Lung (tissue), 12 donors: ENCODE measurements around the gene DOCK10. TPM values are rescaled to one million over a fixed set of nuclear protein-coding genes. Genes with fewer than 3 reads are reported as not detected.

Experiments
- ATAC-seq: fragments of 200-7000 bp; cut with Tn5 transposase; one replicate; pipeline ENCODE4 v1.9.1; 2020; ENCODE audit warnings: moderate number of reproducible peaks; ENCODE audit not compliant: insufficient read depth, low FRiP score
- DNase-seq, 3 donors: peaks; one replicate each; pipeline ENCODE4 v3.0.0-alpha.2; 2013 to 2017
- H3K27ac ChIP-seq, 2 donors: one replicate each; pipeline ENCODE4 v1.5.1; 2013; ENCODE audit warnings: mild to moderate bottlenecking in 2 of 2, moderate library complexity in 2 of 2, control low read depth in 1 of 2, inconsistent platforms in 1 of 2, low read depth in 1 of 2, low read length in 1 of 2
- H3K27me3 ChIP-seq, 3 donors: one replicate each; pipeline ENCODE4 v1.5.1; 2013; ENCODE audit warnings: low read length in 2 of 3; ENCODE audit not compliant: control insufficient read depth in 3 of 3, insufficient read depth in 3 of 3
- H3K36me3 ChIP-seq, 4 donors: one replicate each; pipeline ENCODE4 v1.5.1; 2013; ENCODE audit warnings: low read length in 4 of 4, mild to moderate bottlenecking in 1 of 4, moderate library complexity in 1 of 4; ENCODE audit not compliant: control insufficient read depth in 4 of 4, insufficient read depth in 4 of 4
- H3K4me1 ChIP-seq, 5 donors: one replicate each; pipeline ENCODE4 v1.5.1; 2013; ENCODE audit warnings: low read length in 5 of 5, mild to moderate bottlenecking in 2 of 5, moderate library complexity in 1 of 5; ENCODE audit not compliant: control insufficient read depth in 5 of 5, insufficient read depth in 5 of 5
- H3K4me3 ChIP-seq: one replicate; pipeline ENCODE4 v1.5.1; 2013; ENCODE audit warnings: mild to moderate bottlenecking, control low read depth, moderate library complexity
- H3K9ac ChIP-seq, 2 donors: one replicate each; pipeline ENCODE4 v1.5.1; 2013; ENCODE audit warnings: low read length in 2 of 2, control low read depth in 1 of 2; ENCODE audit not compliant: insufficient read depth in 1 of 2
- H3K9me3 ChIP-seq, 4 donors: one replicate each; pipeline ENCODE4 v1.5.1; 2013; ENCODE audit warnings: low read length in 3 of 4, mild to moderate bottlenecking in 1 of 4, moderate library complexity in 1 of 4; ENCODE audit not compliant: control insufficient read depth in 4 of 4, insufficient read depth in 3 of 4
- WGBS, 2 donors: extraction: QIAGEN DNeasy Blood & Tissue Kit; methylation state at CpG; one replicate each; pipeline ENCODE4 v1.1.7; 2013; 5-methylcytosine and 5-hydroxymethylcytosine counted together
- polyA plus RNA-seq, 2 donors: library from polyadenylated mRNA; stranded (reverse); fragments of 200-250 nt; gene quantifications; one replicate each; pipeline ENCODE4 v1.2.1, GENCODE V29; 2013
- total RNA-seq, 2 donors: library from RNA; depleted of rRNA in 1 of 2; stranded (reverse); fragments of >200 nt in 1 of 2; gene quantifications; one replicate each; pipeline ENCODE4 v1.2.1, GENCODE V29; 2014 to 2021
- TF ChIP-seq, protein P1 (sequence below): IDR thresholded peaks from 2 replicates; pipeline ENCODE4 v1.5.1; 2012; ENCODE audit warnings: mild to moderate bottlenecking; ENCODE audit errors: control extremely low read depth, extremely low read depth
- donor health status: control.
- donor health status: control.
- donor health status: Bipolar disorder and iron deficiency.
- donor health status: healthy.
- donor health status: DM: yes; HTN: yes; CAD: no.

DOCK10 gene
- total and polyA plus RNA-seq, 4 donors = 3.1 to 39.8 (median 18.0) TPM

DNA sequence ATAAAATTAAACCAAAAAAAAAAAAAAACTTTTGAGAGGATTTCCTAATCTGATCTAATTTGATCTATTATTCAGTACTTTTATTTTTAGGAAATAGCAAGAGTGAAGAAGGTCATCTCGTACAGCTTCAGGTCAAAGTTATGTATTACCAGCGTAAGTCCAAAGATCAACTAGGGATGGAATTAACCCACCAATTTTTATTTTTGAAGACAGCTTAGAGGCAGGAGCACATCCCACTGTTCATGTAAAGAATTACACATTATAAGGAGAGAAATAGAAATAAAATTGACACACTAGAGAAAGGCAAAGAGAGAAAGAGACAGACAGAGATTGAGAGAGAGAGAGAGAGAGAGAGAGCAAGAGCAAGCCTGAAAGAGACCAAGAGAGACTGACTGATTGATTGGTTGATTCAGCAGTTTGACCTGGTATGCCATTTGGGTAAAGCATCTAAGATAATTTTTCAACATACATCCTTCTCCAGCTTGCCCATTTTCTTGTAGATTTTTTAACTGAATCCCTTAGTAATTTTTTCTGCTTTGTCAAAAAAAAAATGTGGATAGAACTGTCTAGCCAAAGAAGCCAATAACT is 25.1 kb downstream of the DOCK10 start:
- DNase-seq = no peak
- ATAC-seq = no peak
- WGBS, 2 donors = 67 to 92% methylated on average over 2 of the region's 2 CpGs
- Histone ChIP-seq H3K27ac (no peak overlapping the region), H3K36me3 (no peaks in the 10 kb centered on the region), H3K27me3 (no peaks in the 10 kb centered on the region), H3K4me3 (no peak overlapping the region), H3K4me1 (no peaks in the 10 kb centered on the region), H3K9me3 (no peaks in the 10 kb centered on the region), H3K9ac (no peak overlapping the region)
- TF ChIP-seq, protein P1, sequence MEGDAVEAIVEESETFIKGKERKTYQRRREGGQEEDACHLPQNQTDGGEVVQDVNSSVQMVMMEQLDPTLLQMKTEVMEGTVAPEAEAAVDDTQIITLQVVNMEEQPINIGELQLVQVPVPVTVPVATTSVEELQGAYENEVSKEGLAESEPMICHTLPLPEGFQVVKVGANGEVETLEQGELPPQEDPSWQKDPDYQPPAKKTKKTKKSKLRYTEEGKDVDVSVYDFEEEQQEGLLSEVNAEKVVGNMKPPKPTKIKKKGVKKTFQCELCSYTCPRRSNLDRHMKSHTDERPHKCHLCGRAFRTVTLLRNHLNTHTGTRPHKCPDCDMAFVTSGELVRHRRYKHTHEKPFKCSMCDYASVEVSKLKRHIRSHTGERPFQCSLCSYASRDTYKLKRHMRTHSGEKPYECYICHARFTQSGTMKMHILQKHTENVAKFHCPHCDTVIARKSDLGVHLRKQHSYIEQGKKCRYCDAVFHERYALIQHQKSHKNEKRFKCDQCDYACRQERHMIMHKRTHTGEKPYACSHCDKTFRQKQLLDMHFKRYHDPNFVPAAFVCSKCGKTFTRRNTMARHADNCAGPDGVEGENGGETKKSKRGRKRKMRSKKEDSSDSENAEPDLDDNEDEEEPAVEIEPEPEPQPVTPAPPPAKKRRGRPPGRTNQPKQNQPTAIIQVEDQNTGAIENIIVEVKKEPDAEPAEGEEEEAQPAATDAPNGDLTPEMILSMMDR = no peak

DNA sequence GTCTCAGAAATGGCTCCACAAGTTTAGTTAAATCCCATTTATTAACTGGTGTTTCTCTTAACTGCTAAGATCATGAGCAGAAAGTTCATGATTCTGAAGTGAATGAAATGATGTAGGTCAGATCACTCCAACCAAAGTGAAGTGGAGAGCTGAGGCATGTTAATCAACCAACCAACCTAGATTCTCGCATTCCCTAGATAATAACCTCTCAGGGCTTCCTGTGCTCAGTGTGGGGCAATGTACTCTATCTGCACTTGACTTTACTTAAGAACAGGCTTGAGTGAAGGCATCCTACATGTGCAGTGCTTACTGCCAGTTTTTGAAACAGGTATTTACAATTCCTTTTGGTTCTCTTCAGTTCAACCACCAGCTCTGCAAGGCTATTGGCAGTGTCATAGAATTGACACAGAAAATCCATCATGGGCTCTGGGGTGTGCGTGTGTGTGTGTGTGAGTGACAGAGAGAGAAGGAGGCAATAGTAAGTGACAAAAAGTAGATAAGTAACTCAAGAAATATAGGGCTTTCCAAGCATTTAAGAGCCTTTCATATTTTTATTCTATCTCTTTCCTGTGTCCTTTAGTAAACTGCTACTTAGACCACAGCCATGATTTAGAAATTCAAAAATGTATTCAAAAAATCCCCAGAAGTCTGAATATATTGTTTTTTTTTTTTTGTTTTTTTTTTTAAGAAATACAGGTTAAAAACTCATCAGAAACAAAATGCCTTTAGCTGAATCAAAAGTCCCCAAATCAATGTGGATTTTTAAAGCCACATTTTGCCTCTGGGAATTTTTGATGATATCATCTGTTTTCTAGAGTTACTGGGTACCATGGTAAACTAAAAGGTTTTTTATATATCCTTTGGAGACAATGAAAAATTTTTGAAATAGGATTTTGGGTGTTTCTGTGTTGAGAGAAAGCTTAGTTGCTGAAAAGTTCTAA is 28.6 kb downstream of the DOCK10 start:
- Histone ChIP-seq H3K36me3 (no peaks in the 10 kb centered on the region), H3K9ac (no peak overlapping the region), H3K4me1 (no peaks in the 10 kb centered on the region), H3K27me3 (no peaks in the 10 kb centered on the region), H3K9me3 (no peaks in the 10 kb centered on the region), H3K27ac (no peak overlapping the region), H3K4me3 (no peak overlapping the region)
- DNase-seq (peak; percentile 46 to 85 (median 46)), ATAC-seq (peak; percentile 72)
- WGBS, 2 donors = 63 to 84% methylated on average over 2 of the region's 2 CpGs
- TF ChIP-seq, protein P1 = no peak

DNA sequence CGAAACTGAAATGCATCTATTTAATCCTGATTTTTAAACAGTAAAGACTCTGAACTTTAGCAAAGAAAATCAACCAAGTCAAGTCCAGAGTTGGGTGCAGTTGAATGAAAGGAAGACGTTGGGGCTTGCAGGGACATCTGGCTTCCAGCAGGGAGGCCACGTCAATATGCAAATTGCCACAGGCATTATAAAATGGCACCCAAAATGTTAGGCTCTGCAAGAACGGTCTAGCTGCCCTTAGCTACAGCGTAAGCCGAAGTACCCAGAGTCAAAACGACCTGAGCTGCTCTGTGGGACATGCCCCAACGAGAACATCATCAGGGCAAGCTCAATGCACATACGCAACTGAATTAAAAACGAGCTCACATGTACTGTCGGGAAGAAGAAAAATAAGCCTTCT is 30.7 kb downstream of the DOCK10 start:
- TF ChIP-seq, protein P1 = no peak
- Histone ChIP-seq H3K27me3 (no peaks in the 10 kb centered on the region), H3K36me3 (no peaks in the 10 kb centered on the region), H3K4me3 (no peak overlapping the region), H3K9me3 (no peaks in the 10 kb centered on the region), H3K27ac (no peak overlapping the region), H3K4me1 (no peaks in the 10 kb centered on the region), H3K9ac (no peak overlapping the region)
- DNase-seq (no peak), ATAC-seq (no peak)
- 82 to 87% methylated on average over 11 of the region's 11 CpGs for WGBS, 2 donors
